Measurements from ENCODE around the gene MELTF. TPM values are rescaled to one million over a fixed set of nuclear protein-coding genes. Genes with fewer than 3 reads are reported as not detected.

Gene MELTF
- total and polyA plus RNA-seq, 3 experiments from 2014 or later, result 0.36 to 3.0 (median 2.2) TPM

DNA sequence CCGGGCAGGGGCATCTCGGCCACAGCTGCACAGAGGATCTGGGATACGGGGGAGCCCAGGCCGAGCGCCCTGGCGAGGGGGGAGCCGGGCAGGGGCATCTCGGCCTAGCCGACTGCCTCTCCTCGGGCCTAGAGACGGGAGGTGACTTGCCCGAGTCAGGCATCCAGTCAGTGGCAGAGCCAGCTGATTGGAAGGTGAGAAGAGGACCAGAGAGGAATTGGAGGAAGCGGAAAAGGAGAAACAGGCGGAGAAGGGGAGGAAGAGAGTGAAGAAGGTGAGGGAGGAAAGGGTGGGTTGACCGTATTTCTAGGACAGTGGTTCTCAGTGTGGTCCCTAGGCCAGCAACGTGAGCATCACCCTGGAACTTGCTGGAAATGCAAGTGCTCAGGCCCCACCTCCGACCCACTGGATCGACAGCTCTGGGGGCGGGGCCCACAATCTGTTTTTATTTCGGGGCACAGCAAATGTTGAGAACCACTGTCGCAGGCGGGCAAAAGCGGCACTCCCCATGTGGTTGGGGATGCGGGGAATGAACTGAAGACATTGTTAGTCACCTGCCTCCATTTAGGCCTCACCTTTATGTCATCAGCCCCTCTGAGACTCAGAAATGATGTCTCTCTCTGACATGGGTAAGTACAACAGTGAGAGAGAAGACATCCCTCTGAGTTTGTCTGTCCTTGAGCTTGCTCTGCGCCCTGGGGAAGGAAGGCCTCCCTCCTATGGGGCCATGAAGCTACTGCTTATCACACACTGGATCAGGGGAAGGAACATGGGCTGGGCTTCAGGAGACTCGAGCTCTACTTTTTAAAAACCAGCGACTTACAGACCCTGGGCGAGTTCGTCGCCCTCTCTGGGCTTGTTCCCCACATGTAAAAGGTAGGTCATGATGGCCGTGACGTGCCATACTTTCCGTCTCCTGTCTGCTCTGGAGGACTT, 1.0 kb upstream of the MELTF start:
- Histone ChIP-seq H3K4me1 (ENCODE audit: insufficient read depth, low read length) (no peaks in the 10 kb centered on the region), H3K4me3 (ENCODE audit: low read length) (no peak overlapping the region), H3K36me3 (ENCODE audit: insufficient read depth, low read length) (no peaks in the 10 kb centered on the region), H3K9me3 (ENCODE audit: low read length) (no peaks in the 10 kb centered on the region), H3K27ac (ENCODE audit: low read depth, low read length) (no peak overlapping the region), H3K27me3 (ENCODE audit: insufficient read depth, low read length, poor library complexity, severe bottlenecking) (no peaks in the 10 kb centered on the region)
- CTCF ChIA-PET, result interaction anchor here (1.0 to 1.5 kb wide), 6 partner anchors 11 to 514 kb away, joined by 3 to 9 read pairs (median 3); no protein-coding TSS in a partner anchor
- Mint-ChIP-seq H3K36me3 (no peaks in the 10 kb centered on the region), H3K27ac (peak overlapping the region in 2 of 8 donors; percentile 1 to 6), H3K9me3 (no peaks in the 10 kb centered on the region), H3K27me3 (peaks cover 1 to 3% of the 10 kb centered on the region in 2 donors), H3K4me3 (peak overlapping the region; percentile 14 to 75 (median 48)), H3K4me1 (peaks cover 0 to 9% (median 4%) of the 10 kb centered on the region in 3 donors)
- POLR2A ChIA-PET, result no interaction called here
- no peak for DNase-seq

GRCh38 chr3:197028728-197029510, 698 bp downstream of the MELTF start:
- no peaks in the 10 kb centered on the region for H3K36me3 ChIP-seq (ENCODE audit: insufficient read depth, low read length)
- peak in 4 of 5 donors; percentile 14 to 49 (median 16) for DNase-seq
- H3K9me3 ChIP-seq (ENCODE audit: low read length), result no peaks in the 10 kb centered on the region
- H3K36me3 Mint-ChIP-seq, result no peaks in the 10 kb centered on the region
- H3K27me3 Mint-ChIP-seq, result peaks cover 5 to 8% of the 10 kb centered on the region in 2 donors
- ChIA-PET CTCF (interaction anchor here (1.2 to 1.7 kb wide), 5 partner anchors 9 to 191 kb away, joined by 3 to 9 read pairs (median 3); no protein-coding TSS in a partner anchor), POLR2A (no interaction called here)
- peaks cover 0 to 10% (median 7%) of the 10 kb centered on the region in 3 donors for H3K4me1 Mint-ChIP-seq
- H3K4me3 Mint-ChIP-seq, result peak overlapping the region; percentile 76 to 88 (median 80)
- peak overlapping the region; percentile 47 for H3K27ac ChIP-seq (ENCODE audit: low read depth, low read length)
- H3K9me3 Mint-ChIP-seq, result no peaks in the 10 kb centered on the region
- H3K27me3 ChIP-seq (ENCODE audit: insufficient read depth, low read length, poor library complexity, severe bottlenecking), result no peaks in the 10 kb centered on the region
- H3K4me3 ChIP-seq (ENCODE audit: low read length), result peak overlapping the region; percentile 43
- H3K27ac Mint-ChIP-seq, result peak overlapping the region in 4 of 8 donors; percentile 22 to 37 (median 32)
- H3K4me1 ChIP-seq (ENCODE audit: insufficient read depth, low read length), result no peaks in the 10 kb centered on the region

GRCh38 chr3:197027896-197028727, 1.5 kb downstream of the MELTF start:
- Histone ChIP-seq H3K27me3 (ENCODE audit: insufficient read depth, low read length, poor library complexity, severe bottlenecking) (no peaks in the 10 kb centered on the region), H3K27ac (ENCODE audit: low read depth, low read length) (peak overlapping the region; percentile 16), H3K4me3 (ENCODE audit: low read length) (peak overlapping the region; percentile 43), H3K4me1 (ENCODE audit: insufficient read depth, low read length) (no peaks in the 10 kb centered on the region), H3K9me3 (ENCODE audit: low read length) (no peaks in the 10 kb centered on the region), H3K36me3 (ENCODE audit: insufficient read depth, low read length) (no peaks in the 10 kb centered on the region)
- CTCF ChIA-PET, result interaction anchor here (1.4 to 1.7 kb wide), 2 partner anchors 17 to 23 kb away, joined by 3 to 7 read pairs; no protein-coding TSS in a partner anchor
- peaks cover 5 to 12% of the 10 kb centered on the region in 2 donors for H3K27me3 Mint-ChIP-seq
- no peak for DNase-seq
- H3K36me3 Mint-ChIP-seq, result no peaks in the 10 kb centered on the region
- POLR2A ChIA-PET, result no interaction called here
- H3K9me3 Mint-ChIP-seq, result no peaks in the 10 kb centered on the region
- H3K4me1 Mint-ChIP-seq, result peaks cover 4 to 18% (median 10%) of the 10 kb centered on the region in 3 donors
- peak overlapping the region in 3 of 8 donors; percentile 23 to 37 (median 35) for H3K27ac Mint-ChIP-seq
- H3K4me3 Mint-ChIP-seq, result peak overlapping the region; percentile 76 to 88 (median 80)

GRCh38 chr3:197027151-197027895, 2.3 kb downstream of the MELTF start:
- CTCF ChIA-PET, result interaction anchor here (1.7 kb wide), 1 partner anchor 18 kb away, joined by 7 read pairs; no protein-coding TSS in a partner anchor
- Histone ChIP-seq H3K4me3 (ENCODE audit: low read length) (no peak overlapping the region), H3K27me3 (ENCODE audit: insufficient read depth, low read length, poor library complexity, severe bottlenecking) (no peaks in the 10 kb centered on the region), H3K9me3 (ENCODE audit: low read length) (no peaks in the 10 kb centered on the region), H3K4me1 (ENCODE audit: insufficient read depth, low read length) (no peaks in the 10 kb centered on the region), H3K27ac (ENCODE audit: low read depth, low read length) (no peak overlapping the region), H3K36me3 (ENCODE audit: insufficient read depth, low read length) (no peaks in the 10 kb centered on the region)
- H3K9me3 Mint-ChIP-seq, result no peaks in the 10 kb centered on the region
- POLR2A ChIA-PET, result no interaction called here
- H3K27me3 Mint-ChIP-seq, result peaks cover 5 to 13% of the 10 kb centered on the region in 2 donors
- H3K36me3 Mint-ChIP-seq, result no peaks in the 10 kb centered on the region
- DNase-seq, result no peak
- peak overlapping the region in 2 of 7 donors; percentile 22 to 30 for H3K4me3 Mint-ChIP-seq
- H3K4me1 Mint-ChIP-seq, result peaks cover 5 to 18% (median 10%) of the 10 kb centered on the region in 3 donors
- H3K27ac Mint-ChIP-seq, result peak overlapping the region in 1 of 8 donors; percentile 41

- no peaks in the 10 kb centered on the region for H3K4me1 ChIP-seq (ENCODE audit: insufficient read depth, low read length)
- no peaks in the 10 kb centered on the region for H3K9me3 ChIP-seq (ENCODE audit: low read length)
- no peak overlapping the region for H3K27ac ChIP-seq (ENCODE audit: low read depth, low read length)
- H3K27me3 ChIP-seq (ENCODE audit: insufficient read depth, low read length, poor library complexity, severe bottlenecking), result no peaks in the 10 kb centered on the region
- H3K36me3 ChIP-seq (ENCODE audit: insufficient read depth, low read length), result no peaks in the 10 kb centered on the region
- Mint-ChIP-seq H3K9me3 (no peaks in the 10 kb centered on the region), H3K27ac (no peak overlapping the region), H3K36me3 (no peaks in the 10 kb centered on the region), H3K4me3 (no peak overlapping the region), H3K4me1 (peaks cover 5 to 18% (median 10%) of the 10 kb centered on the region in 3 donors), H3K27me3 (peaks cover 6 to 13% of the 10 kb centered on the region in 2 donors)
- ChIA-PET CTCF (no interaction called here), POLR2A (no interaction called here)
- peak in 1 of 5 donors; percentile 24 for DNase-seq
- H3K4me3 ChIP-seq (ENCODE audit: low read length), result no peak overlapping the region
Observed at GRCh38 chr3:197026481-197026866, 3.1 kb downstream of the MELTF start.

GRCh38 chr3:197025736-197026480, 3.7 kb downstream of the MELTF start:
- Histone ChIP-seq H3K4me3 (ENCODE audit: low read length) (no peak overlapping the region), H3K27me3 (ENCODE audit: insufficient read depth, low read length, poor library complexity, severe bottlenecking) (no peaks in the 10 kb centered on the region), H3K27ac (ENCODE audit: low read depth, low read length) (no peak overlapping the region), H3K9me3 (ENCODE audit: low read length) (no peaks in the 10 kb centered on the region), H3K36me3 (ENCODE audit: insufficient read depth, low read length) (no peaks in the 10 kb centered on the region), H3K4me1 (ENCODE audit: insufficient read depth, low read length) (no peaks in the 10 kb centered on the region)
- H3K4me1 Mint-ChIP-seq, result peaks cover 5 to 18% (median 10%) of the 10 kb centered on the region in 3 donors
- peak overlapping the region in 1 of 7 donors; percentile 49 for H3K4me3 Mint-ChIP-seq
- H3K9me3 Mint-ChIP-seq, result no peaks in the 10 kb centered on the region
- ChIA-PET POLR2A (no interaction called here), CTCF (no interaction called here)
- peaks cover 6 to 10% of the 10 kb centered on the region in 2 donors for H3K27me3 Mint-ChIP-seq
- H3K27ac Mint-ChIP-seq, result no peak overlapping the region
- DNase-seq, result peak in 1 of 5 donors; percentile 23
- no peaks in the 10 kb centered on the region for H3K36me3 Mint-ChIP-seq

Measured in CD8-positive, alpha-beta memory T cell (primary cell).